ENCODE data around the gene ZSCAN30. TPM values are rescaled to one million over a fixed set of nuclear protein-coding genes. Genes with fewer than 3 reads are reported as not detected.

The ZSCAN30 gene
- total and polyA plus RNA-seq, 10 of the 15 experiments (the other 5 are each of a cell fraction or from before 2014, with no cell fraction given), result 2.7 to 15.7 (median 11.2) TPM

DNA sequence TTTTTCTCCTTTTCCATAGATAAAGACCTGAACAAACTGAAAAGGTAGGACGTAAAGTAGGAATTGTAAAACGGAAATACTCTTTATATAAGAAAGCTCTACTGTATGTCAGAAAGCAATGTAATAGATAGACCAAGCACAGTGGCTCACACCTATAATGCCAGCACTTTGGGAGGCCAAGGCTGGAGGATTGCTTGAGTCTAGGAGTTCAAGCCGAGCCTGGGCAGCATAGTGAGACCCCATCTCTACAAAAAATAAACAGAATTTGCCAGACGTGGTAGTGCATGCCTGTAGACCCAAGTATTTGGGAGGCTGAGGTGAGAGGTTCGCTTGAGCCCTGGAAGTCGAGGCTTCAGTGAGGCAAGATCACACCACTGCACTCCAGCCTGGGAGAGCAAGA, 41.6 kb downstream of the ZSCAN30 start:
- in situ Hi-C loops (cut with MboI), result no loop called here

DNA sequence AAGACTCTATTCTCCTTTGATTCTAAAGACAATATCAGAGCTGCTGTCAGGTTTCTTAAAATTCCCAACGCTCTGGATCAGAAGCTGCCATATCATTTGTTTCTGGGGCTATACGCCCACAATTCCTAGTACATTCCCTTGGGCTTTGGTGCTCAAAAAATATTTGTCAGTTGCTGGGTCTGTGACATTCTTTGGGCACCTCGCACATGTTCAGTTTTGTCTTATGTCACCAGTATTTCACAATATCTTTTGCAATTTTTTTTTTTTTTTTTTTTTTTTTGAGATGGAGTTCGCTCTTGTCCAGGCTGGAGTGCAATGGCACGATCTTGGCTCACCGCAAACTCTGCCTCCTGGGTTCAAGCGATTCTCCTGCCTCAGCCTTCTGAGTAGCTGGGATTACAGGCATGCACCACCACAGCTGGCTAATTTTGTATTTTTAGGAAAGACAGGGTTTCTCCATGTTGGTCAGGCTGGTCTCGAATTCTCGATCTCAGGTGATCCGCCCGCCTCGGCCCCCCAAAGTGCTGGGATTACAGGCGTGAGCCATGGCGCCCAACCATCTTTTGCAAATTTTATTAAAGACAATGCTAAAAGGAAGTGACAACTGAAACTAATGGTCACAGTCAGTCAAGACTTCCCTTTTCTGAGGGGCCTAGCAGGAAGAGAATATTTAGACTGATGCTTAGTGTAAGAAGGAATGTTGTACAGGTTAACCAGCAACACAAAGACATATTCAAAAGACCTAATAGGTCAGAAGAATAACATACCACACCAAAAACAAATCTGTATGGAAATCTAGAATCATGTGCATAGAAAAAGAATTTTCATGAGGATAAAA, 42.4 kb downstream of the ZSCAN30 start:
- H3K9me3 ChIP-seq (replicated peaks; ENCODE audit: control insufficient read depth, insufficient read depth, low read length), result peaks cover 46% of the 10 kb centered on the region
- ChIA-PET RAD21 (ENCODE audit: unreplicated experiment) (no interaction called here), CTCF (no interaction called here), SMC1A (ENCODE audit: uncharacterized antibody, unreplicated experiment) (interaction anchor here (0.6 kb wide), 1 partner anchor 107 kb away, joined by 3 read pairs; no protein-coding TSS in a partner anchor), POLR2A (no interaction called here)
- no peaks in the 10 kb centered on the region for H3K4me1 ChIP-seq (ENCODE audit: control insufficient read depth, insufficient read depth, low read length)
- H2AFZ ChIP-seq (ENCODE audit: control insufficient read depth, low read depth, low read length), result no peak overlapping the region
- DNase-seq (ENCODE audit: low read depth, low spot score), result no peak
- in situ Hi-C loops (cut with MboI), result no loop called here
- no peak for FAIRE-seq
- peak; percentile 29; the same call in 1 of the 3 replicates for ATAC-seq
- H3K4me3 ChIP-seq, result no peak overlapping the region
- BruUV-seq (replicated peaks), result no TSS peak
- H4K20me1 ChIP-seq (ENCODE audit: control insufficient read depth, insufficient read depth), result no peaks in the 10 kb centered on the region
- intact Hi-C loops (cut with micrococcal nuclease; ENCODE audit: unreplicated experiment), result loop anchor here (10.0 kb wide), 1 partner anchor 327 kb away; no protein-coding TSS in a partner anchor
- no peaks in the 10 kb centered on the region for H3K27me3 ChIP-seq (replicated peaks in 1 of 2; ENCODE audit: control insufficient read depth in 2 of 2, insufficient read depth in 2 of 2, low read length in 1 of 2)
- 82% methylated on average over 13 of the region's 14 CpGs for WGBS (ENCODE audit: insufficient coverage, insufficient replicate concordance, low lambda C conversion rate, missing lambda C conversion rate)
- H3K79me2 ChIP-seq (ENCODE audit: control insufficient read depth, insufficient read depth, low read length), result no peaks in the 10 kb centered on the region
- no peak overlapping the region for H3K27ac ChIP-seq (ENCODE audit: control insufficient read depth, insufficient read depth)
- H3K9ac ChIP-seq (ENCODE audit: control insufficient read depth, insufficient read depth, low read length), result no peak overlapping the region
- H3K36me3 ChIP-seq (ENCODE audit: control insufficient read depth in 2 of 2, insufficient read depth in 2 of 2, low read length in 1 of 2), result peaks cover 2 to 19% of the 10 kb centered on the region in 2 experiments
- H3K4me2 ChIP-seq (ENCODE audit: control insufficient read depth, insufficient read depth), result no peak overlapping the region
- TF ChIP-seq ETV6 (conservative IDR thresholded peaks at IDR 0.05 in 1 of 2, IDR thresholded peaks at IDR 0.05 in 1 of 2; ENCODE audit: borderline replicate concordance in 1 of 2, low read depth in 1 of 2) (peak in 1 of 2 experiments; percentile 31; a peak in 1 of 4 replicates), HDGF (IDR thresholded peaks at IDR 0.05) (no peak), NR2C1 (IDR thresholded peaks at IDR 0.05) (no peak), SPI1 (IDR thresholded peaks at IDR 0.05; ENCODE audit: borderline replicate concordance, insufficient read depth, low read depth, low read length) (peak; percentile 76; the same call in 1 of the 2 replicates)
- TF ChIP-seq, protein P1, sequence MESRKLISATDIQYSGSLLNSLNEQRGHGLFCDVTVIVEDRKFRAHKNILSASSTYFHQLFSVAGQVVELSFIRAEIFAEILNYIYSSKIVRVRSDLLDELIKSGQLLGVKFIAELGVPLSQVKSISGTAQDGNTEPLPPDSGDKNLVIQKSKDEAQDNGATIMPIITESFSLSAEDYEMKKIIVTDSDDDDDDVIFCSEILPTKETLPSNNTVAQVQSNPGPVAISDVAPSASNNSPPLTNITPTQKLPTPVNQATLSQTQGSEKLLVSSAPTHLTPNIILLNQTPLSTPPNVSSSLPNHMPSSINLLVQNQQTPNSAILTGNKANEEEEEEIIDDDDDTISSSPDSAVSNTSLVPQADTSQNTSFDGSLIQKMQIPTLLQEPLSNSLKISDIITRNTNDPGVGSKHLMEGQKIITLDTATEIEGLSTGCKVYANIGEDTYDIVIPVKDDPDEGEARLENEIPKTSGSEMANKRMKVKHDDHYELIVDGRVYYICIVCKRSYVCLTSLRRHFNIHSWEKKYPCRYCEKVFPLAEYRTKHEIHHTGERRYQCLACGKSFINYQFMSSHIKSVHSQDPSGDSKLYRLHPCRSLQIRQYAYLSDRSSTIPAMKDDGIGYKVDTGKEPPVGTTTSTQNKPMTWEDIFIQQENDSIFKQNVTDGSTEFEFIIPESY (IDR thresholded peaks at IDR 0.05), result peak; percentile 31; the same call in 1 of the 2 replicates

More for the DNA sequence above, 41.6 kb downstream of the ZSCAN30 start:
- no peaks in the 10 kb centered on the region for H3K79me2 ChIP-seq (ENCODE audit: control insufficient read depth, insufficient read depth, low read length)
- H3K27ac ChIP-seq (ENCODE audit: control insufficient read depth, insufficient read depth), result no peak overlapping the region
- no peak overlapping the region for H3K4me3 ChIP-seq
- TF ChIP-seq ETV6 (conservative IDR thresholded peaks at IDR 0.05 in 1 of 2, IDR thresholded peaks at IDR 0.05 in 1 of 2; ENCODE audit: borderline replicate concordance in 1 of 2, low read depth in 1 of 2) (no peak), SPI1 (IDR thresholded peaks at IDR 0.05; ENCODE audit: borderline replicate concordance, insufficient read depth, low read depth, low read length) (no peak), CBX5 (IDR thresholded peaks at IDR 0.05; ENCODE audit: low read depth) (no peak), TAF1 (IDR thresholded peaks at IDR 0.05; ENCODE audit: borderline replicate concordance, low read depth, low read length) (no peak), TBL1XR1 (IDR thresholded peaks at IDR 0.05; ENCODE audit: low read depth, low read length) (no peak)
- H3K9me3 ChIP-seq (replicated peaks; ENCODE audit: control insufficient read depth, insufficient read depth, low read length), result peaks cover 45% of the 10 kb centered on the region
- BruUV-seq (replicated peaks), result no TSS peak
- no peak overlapping the region for H2AFZ ChIP-seq (ENCODE audit: control insufficient read depth, low read depth, low read length)
- ChIA-PET POLR2A (interaction anchor here (0.5 kb wide), 1 partner anchor 35 kb away, joined by 3 read pairs; no protein-coding TSS in a partner anchor), RAD21 (ENCODE audit: unreplicated experiment) (no interaction called here), SMC1A (ENCODE audit: uncharacterized antibody, unreplicated experiment) (interaction anchor here (0.6 kb wide), 1 partner anchor 107 kb away, joined by 3 read pairs; no protein-coding TSS in a partner anchor), CTCF (no interaction called here)
- WGBS (ENCODE audit: insufficient coverage, insufficient replicate concordance, low lambda C conversion rate, missing lambda C conversion rate), result 98% methylated on average over 6 of the region's 6 CpGs
- no peaks in the 10 kb centered on the region for H3K4me1 ChIP-seq (ENCODE audit: control insufficient read depth, insufficient read depth, low read length)
- no peaks in the 10 kb centered on the region for H4K20me1 ChIP-seq (ENCODE audit: control insufficient read depth, insufficient read depth)
- no peak for ATAC-seq
- peaks cover 2 to 13% of the 10 kb centered on the region in 2 experiments for H3K36me3 ChIP-seq (ENCODE audit: control insufficient read depth in 2 of 2, insufficient read depth in 2 of 2, low read length in 1 of 2)
- no peak overlapping the region for H3K9ac ChIP-seq (ENCODE audit: control insufficient read depth, insufficient read depth, low read length)
- intact Hi-C loops (cut with micrococcal nuclease; ENCODE audit: unreplicated experiment), result loop anchor here (10.0 kb wide), 1 partner anchor 326 kb away; no protein-coding TSS in a partner anchor
- H3K4me2 ChIP-seq (ENCODE audit: control insufficient read depth, insufficient read depth), result no peak overlapping the region
- no peak for DNase-seq (ENCODE audit: low read depth, low spot score)
- no peak for FAIRE-seq
- H3K27me3 ChIP-seq (replicated peaks in 1 of 2; ENCODE audit: control insufficient read depth in 2 of 2, insufficient read depth in 2 of 2, low read length in 1 of 2), result no peaks in the 10 kb centered on the region

Data from GM12878 (cell line).